Hepatic stellate cell (primary cell): ENCODE data around the gene TAP1.

Experiments
- DNase-seq: peaks from one replicate; pipeline ENCODE4 v3.0.0; 2011; ENCODE audit warnings: low spot score

Gene TAP1

DNA sequence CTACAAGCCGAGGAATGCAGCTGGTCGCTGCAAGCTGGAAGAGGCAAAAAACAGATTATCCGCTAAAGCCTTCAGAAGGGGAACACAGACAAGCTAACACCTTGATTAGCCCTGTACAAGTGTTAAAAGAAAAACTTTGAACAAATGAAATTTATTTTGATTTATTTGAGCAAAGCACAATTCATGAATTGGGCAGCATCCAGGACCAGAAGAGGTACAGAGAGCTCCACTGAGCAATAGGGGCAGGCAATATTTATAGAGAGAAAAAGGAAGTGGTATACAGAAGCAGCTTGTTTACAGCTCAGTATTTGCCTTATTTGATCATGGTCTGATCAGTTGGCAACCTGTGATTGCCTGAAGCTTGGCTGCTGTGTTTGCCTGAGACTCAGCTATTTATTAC, 54.3 kb downstream of the TAP1 start:
- no peak for DNase-seq

DNA sequence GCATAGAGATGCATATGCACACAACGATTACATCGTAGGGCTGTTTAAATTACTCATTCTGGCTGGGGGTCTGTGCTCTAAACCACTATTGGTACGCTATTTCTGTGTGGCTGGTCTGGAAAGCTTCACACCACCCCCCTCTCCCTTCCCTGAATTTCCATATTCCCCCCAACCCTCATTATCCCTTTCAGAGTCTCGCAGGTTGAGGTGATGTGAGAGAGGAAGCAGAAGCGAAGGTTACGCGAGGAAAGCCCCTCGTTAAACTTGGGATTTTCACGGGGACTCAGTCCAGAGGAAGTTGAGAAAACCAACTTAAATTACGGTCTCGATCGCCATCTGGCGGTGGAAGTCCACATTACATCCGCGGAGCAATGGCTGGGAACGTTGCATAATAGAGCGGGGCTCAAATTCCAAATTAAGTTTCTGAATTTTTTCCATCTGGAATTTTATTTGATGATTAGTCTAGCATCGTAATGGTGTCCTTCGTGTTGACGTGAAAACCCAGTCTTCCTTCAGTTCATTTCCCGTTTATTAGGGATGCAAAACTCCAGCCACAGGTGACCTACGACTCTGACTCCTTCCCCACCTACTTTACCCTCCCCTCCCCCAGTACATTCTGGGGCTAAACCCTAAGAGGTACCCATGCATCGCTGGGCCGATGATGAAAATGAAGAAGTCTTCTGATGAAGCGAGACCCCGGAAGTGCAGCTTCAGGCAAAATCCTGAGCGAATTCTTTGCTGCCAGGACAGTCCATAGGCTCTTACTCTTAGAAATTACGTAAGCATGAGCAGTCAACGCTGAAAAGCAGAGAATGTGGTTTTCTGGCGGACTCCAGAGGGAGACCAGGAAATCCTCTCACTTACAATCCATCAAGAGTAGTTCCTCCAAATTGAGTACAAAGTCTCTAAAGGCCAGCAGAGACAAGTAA, 56.4 kb downstream of the TAP1 start:
- DNase-seq = peak; percentile 34
